Fibroblast of villous mesenchyme (primary cell): ENCODE data around the gene TLR1. TPM values are rescaled to one million over a fixed set of nuclear protein-coding genes. Genes with fewer than 3 reads are reported as not detected.
A peak's percentile ranks its signal among the peaks of the same experiment; 100 is the strongest.
"Not testable (repeated sequence)": the region's sequence is repeated elsewhere in the genome, so short reads cannot be mapped to it uniquely, and the experiment has no call there.

Source experiments
- DNase-seq: peaks from one replicate; pipeline ENCODE4 v3.0.0-alpha.2; 2010; ENCODE audit warnings: low read depth
- H3K4me3 ChIP-seq: 2 replicates; pipeline ENCODE4 v1.5.1; 2011; ENCODE audit warnings: low read depth, mild to moderate bottlenecking, low read length
- total RNA-seq: library from RNA; depleted of rRNA; stranded (reverse); fragments of >200 nt; gene quantifications from 2 replicates; pipeline ENCODE4 v1.2.3, GENCODE V29; 2012
- TF ChIP-seq, protein P1 (sequence below): IDR thresholded peaks from 2 replicates; pipeline ENCODE4 v1.5.1; 2012; ENCODE audit warnings: low read depth, mild to moderate bottlenecking, low read length; ENCODE audit not compliant: insufficient read depth

The TLR1 gene
- total RNA-seq, 1 donor = 0.86 TPM

DNA sequence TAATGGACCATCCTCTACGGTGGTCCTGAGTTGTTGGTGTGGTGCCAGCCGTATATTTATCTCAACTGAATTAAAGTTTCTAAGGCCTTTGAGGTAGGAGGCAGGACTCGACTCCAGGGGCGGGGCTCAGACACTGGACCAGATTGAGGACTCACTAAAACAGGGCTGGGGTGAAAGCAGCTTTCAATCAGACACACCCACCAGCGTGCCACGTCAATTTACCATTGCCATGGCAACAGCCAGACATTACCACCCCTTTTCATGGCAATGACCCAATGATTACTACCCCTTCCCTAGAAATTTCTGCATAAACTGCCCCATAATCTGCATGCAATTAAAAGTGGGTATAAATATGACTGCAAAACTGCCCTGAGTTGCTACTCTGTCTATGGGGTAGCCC, 6.7 kb upstream of the TLR1 start:
- TF ChIP-seq, protein P1, sequence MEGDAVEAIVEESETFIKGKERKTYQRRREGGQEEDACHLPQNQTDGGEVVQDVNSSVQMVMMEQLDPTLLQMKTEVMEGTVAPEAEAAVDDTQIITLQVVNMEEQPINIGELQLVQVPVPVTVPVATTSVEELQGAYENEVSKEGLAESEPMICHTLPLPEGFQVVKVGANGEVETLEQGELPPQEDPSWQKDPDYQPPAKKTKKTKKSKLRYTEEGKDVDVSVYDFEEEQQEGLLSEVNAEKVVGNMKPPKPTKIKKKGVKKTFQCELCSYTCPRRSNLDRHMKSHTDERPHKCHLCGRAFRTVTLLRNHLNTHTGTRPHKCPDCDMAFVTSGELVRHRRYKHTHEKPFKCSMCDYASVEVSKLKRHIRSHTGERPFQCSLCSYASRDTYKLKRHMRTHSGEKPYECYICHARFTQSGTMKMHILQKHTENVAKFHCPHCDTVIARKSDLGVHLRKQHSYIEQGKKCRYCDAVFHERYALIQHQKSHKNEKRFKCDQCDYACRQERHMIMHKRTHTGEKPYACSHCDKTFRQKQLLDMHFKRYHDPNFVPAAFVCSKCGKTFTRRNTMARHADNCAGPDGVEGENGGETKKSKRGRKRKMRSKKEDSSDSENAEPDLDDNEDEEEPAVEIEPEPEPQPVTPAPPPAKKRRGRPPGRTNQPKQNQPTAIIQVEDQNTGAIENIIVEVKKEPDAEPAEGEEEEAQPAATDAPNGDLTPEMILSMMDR = no peak
- H3K4me3 ChIP-seq = no peak overlapping the region
- DNase-seq = no peak

DNA sequence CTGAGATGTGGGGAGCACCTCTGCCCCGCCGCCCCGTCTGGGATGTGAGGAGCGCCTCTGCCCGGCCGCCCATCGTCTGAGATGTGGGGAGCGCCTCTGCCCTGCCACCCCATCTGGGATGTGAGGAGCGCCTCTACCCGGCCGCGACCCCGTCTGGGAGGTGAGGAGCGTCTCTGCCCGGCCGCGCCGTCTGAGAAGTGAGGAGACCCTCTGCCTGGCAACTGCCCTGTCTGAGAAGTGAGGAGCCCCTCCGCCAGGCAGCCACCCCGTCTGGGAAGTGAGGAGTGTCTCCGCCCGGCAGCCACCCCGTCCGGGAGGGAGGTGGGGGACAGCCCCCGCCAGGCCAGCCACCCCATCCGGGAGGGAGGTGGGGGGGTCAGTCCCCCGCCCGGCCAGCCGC, 2.9 kb upstream of the TLR1 start:
- not testable (repeated sequence) for H3K4me3 ChIP-seq, DNase-seq

DNA sequence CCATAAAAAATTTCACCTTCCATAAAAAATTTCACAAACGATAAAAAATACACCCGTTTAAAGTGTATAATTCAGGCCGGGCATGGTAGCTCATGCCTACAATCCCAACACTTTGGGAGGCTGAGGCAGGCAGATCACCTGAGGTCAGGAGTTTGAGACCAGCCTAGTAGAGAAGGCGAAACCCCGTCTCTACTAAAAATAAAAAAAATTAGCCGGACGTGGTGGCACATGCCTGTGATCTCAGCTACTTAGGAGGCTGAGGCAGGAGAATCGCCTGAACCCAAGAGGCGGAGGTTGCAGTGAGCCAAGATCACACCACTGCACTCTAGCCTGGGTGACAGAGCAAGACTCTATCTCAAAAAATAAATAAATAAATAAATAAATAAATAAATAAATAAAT, 1.7 kb upstream of the TLR1 start:
- DNase-seq, H3K4me3 ChIP-seq: not testable (repeated sequence)

DNA sequence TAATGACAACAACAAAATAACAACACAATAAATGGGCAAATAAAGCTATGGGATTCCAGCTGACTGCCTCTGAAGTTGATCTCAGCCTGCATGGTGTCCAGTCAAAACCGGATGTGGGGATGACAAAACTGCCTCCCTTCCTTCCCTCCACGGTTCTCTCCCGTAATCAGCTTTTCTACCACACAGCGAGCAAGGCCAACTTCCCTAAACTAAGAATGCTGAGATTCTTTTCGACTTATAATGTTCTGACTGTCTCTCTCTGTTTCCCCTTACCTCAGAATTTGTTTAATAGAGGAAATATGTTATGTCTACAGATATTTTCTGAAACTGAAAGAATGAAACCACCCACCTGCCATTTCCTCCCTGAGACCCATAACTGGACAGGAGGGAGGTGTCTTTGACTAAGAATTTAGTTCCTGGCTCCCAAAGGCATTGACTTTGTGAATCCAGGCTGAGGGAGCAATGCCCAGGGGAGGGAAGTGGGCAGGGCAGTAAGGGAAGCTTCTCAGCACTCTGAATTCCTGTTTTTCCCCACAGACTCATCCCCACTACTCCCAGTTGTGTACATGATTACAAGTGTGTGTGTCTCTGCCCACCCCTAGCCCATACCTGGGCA, 1.0 kb upstream of the TLR1 start:
- TF ChIP-seq, protein P1 = no peak
- peak; percentile 27 for DNase-seq
- H3K4me3 ChIP-seq = peak overlapping the region; percentile 4

DNA sequence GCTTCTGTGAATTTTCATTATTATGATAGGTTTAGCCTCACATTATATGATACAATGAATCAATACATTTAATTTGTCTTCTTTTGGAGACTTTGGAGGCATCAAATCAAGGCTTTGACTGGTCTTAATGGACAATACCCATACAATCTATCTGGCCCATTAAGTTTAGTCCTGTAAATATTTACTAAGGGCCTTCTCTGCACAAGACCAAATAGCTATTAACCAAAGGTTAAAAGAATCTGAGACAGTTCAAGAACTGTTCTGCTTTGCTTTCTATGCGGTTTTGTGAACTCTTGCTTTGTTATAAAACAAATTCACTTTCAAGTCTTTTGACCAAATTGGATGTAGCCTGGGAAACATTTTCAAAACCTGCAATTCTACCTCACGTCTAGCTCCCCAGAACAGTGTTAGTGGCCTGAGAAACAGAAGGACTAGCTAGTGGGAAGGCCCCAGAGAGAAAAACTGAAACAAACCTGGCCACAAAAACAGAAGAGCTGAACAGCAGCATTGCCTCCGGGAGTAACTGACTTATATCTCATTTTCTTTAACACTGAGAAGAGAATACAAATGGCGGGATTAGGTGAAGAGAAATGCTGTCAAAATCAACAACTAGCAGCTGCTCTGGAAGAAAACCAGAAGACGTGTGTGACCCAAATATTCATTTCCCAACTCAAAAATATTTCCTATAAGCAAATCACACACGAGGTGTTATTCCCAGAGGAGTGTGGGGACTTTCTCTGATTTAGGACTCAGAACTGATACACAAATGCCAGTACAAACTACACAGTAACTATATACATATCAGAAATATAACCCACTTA, 548 bp downstream of the TLR1 start:
- peak; percentile 72 for DNase-seq
- TF ChIP-seq, protein P1 = no peak
- no peak overlapping the region for H3K4me3 ChIP-seq

DNA sequence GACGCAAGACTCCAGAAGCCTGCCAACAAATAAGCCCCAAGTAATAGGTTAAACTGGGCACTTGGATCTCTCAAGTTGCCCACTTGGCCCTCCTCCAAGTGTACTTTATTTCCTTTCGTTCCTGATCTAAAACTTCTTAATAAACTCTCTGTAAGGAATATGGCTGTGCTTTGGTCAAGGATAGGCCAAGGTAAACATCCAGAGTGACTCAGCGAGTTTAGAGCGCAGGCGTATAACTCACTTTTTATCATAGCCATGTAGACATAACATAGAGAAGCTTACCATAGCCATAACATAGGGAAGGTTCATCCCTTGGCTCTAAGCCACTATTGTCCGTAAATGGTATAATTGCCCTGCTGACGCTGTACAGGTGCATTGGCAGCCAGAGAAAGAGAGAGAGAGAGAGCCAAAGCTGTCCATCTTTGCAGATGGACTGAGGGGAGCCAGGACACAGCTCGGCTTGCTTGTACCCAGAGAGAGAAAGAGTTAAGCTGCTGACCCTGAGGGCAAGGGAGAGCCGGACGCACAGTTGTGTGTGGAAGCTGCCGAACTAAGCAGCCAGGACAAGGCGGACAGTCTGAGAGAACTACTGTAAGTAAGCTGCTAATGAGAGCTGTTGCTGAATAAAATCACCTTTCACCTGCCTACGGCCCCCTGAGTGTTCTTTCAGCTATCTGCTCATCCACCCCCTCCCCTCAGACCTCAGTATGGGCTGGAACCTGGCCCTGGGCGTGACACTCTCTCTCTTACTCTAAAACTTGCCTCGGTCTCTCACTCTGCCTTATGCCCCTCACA, 1.8 kb downstream of the TLR1 start:
- TF ChIP-seq, protein P1 = no peak
- no peak for DNase-seq

DNA sequence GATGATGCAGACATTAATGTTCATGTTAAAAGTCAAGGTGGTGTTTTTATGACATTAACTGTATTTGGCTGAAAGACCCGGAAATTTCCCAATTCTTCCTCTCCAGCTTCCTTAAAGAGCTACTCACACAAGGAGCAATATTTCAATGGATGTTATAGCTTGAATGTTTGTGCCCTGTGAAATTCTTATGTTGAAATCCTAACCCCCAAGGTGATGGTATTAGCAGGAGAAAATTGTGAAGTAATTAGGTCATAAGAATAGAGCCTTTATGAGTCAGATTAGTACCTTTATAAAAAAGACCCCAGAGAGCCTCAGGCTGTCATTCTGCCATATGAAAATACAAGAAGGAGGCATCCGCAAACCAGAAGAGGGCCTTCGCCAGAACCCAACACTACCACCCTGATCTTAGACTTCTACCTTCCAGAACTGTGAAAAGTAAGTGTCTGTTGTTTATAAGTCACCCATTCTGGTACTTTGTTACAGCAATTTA, 3.6 kb downstream of the TLR1 start:
- H3K4me3 ChIP-seq = no peak overlapping the region
- no peak for DNase-seq
- TF ChIP-seq, protein P1 = no peak

More for the DNA sequence above, 1.8 kb downstream of the TLR1 start:
- no peak overlapping the region for H3K4me3 ChIP-seq
